ENCODE results near the gene JAM3. TPM values are rescaled to one million over a fixed set of nuclear protein-coding genes. Genes with fewer than 3 reads are reported as not detected.

JAM3 gene
- total RNA-seq (2014; rRNA removed) (1.6 and 3.1 TPM in 2 replicates), Bru-seq, nascent RNA (percentile 11 among the genes with signal in this experiment), BruChase-seq, experiment 1, labeled RNA remaining after a 6-hour chase (percentile 12 among the genes with signal in this experiment), BruChase-seq, experiment 2, labeled RNA remaining after a 2-hour chase (percentile 5 among the genes with signal in this experiment)
- long read RNA-seq = 0 reads

GRCh38 chr11:134068829-134069425 is at the start of gene JAM3:
TSS of gene JAM3 (plus strand) at chr11:134069072. CDS start at chr11:134069084, 12 bp downstream.
- BruUV-seq (replicated peaks) = no TSS peak
- intact Hi-C loops (cut with micrococcal nuclease) = no loop called here
- no peaks in the 10 kb centered on the region for H3F3A ChIP-seq (ENCODE audit: low read length, unreplicated experiment)
- ATAC-seq (peak; percentile 58), DNase-seq (peak; percentile 44)
- H3K4me3 ChIP-seq (ENCODE audit: low read length) = peak within 1 kb of the TSS; percentile 46; the same call in 1 of the 2 replicates
- peaks cover 93% of the 10 kb centered on the region for H3K27me3 ChIP-seq (ENCODE audit: low read length)
- no peak within 1 kb of the TSS for H3K9ac ChIP-seq (ENCODE audit: low read length)
- ChIA-PET CTCF (no interaction called here), POLR2A (ENCODE audit: unreplicated experiment) (no interaction called here)
- no peaks in the 10 kb centered on the region for H3K9me3 ChIP-seq (ENCODE audit: low read length)
- peak within 1 kb of the TSS; percentile 68 for H3K4me2 ChIP-seq (ENCODE audit: low read length)
- TF ChIP-seq EZH2phosphoT487 (IDR thresholded peaks at IDR 0.05; ENCODE audit: borderline replicate concordance, low read length) = no peak
- peak; percentile 30 for TF ChIP-seq EZH2 (IDR thresholded peaks at IDR 0.05; ENCODE audit: low read length, unreplicated experiment)
- TF ChIP-seq CTCF (conservative IDR thresholded peaks at IDR 0.05; ENCODE audit: low read depth, low read length) = no peak
- H3K79me2 ChIP-seq (ENCODE audit: low read length) = no peaks in the 10 kb centered on the region
- no peaks in the 10 kb centered on the region for H3K36me3 ChIP-seq (ENCODE audit: low read depth, low read length)
- H3K4me1 ChIP-seq (ENCODE audit: insufficient read depth, low read length) = no peaks in the 10 kb centered on the region
- H4K20me1 ChIP-seq (ENCODE audit: low read length) = no peaks in the 10 kb centered on the region
- no peaks in the 10 kb centered on the region for H3K9me2 ChIP-seq (replicated peaks; ENCODE audit: low read length)
- H2AFZ ChIP-seq (ENCODE audit: low read length) = peak within 1 kb of the TSS; percentile 63
- no peak within 1 kb of the TSS for H3K27ac ChIP-seq (ENCODE audit: low read length)

- Histone ChIP-seq H3K4me3 (ENCODE audit: low read length) (no peak overlapping the region), H3K27me3 (ENCODE audit: low read length) (peaks cover 61% of the 10 kb centered on the region), H3K79me2 (ENCODE audit: low read length) (no peaks in the 10 kb centered on the region), H3K36me3 (ENCODE audit: low read depth, low read length) (no peaks in the 10 kb centered on the region), H3K4me1 (ENCODE audit: insufficient read depth, low read length) (peaks cover under 1% of the 10 kb centered on the region), H3K4me2 (ENCODE audit: low read length) (no peak overlapping the region), H3K9me3 (ENCODE audit: low read length) (no peaks in the 10 kb centered on the region), H3K9me2 (replicated peaks; ENCODE audit: low read length) (no peaks in the 10 kb centered on the region), H4K20me1 (ENCODE audit: low read length) (no peaks in the 10 kb centered on the region), H3K9ac (ENCODE audit: low read length) (no peak overlapping the region), H3F3A (ENCODE audit: low read length, unreplicated experiment) (no peaks in the 10 kb centered on the region), H3K27ac (ENCODE audit: low read length) (no peak overlapping the region), H2AFZ (ENCODE audit: low read length) (no peak overlapping the region)
- intact Hi-C loops (cut with micrococcal nuclease) = no loop called here
- TF ChIP-seq CTCF (conservative IDR thresholded peaks at IDR 0.05; ENCODE audit: low read depth, low read length) (no peak), EZH2phosphoT487 (IDR thresholded peaks at IDR 0.05; ENCODE audit: borderline replicate concordance, low read length) (no peak)
- POLR2A ChIA-PET (ENCODE audit: unreplicated experiment) = no interaction called here
- ATAC-seq (no peak), DNase-seq (no peak)
- CTCF ChIA-PET = no interaction called here
- no TSS peak for BruUV-seq (replicated peaks)
Measured at GRCh38 chr11:134019500-134019899, 49.4 kb upstream of the JAM3 start.

GRCh38 chr11:134020598-134020997 is 48.3 kb upstream of the JAM3 start:
- TF ChIP-seq EZH2phosphoT487 (IDR thresholded peaks at IDR 0.05; ENCODE audit: borderline replicate concordance, low read length) (no peak), CTCF (conservative IDR thresholded peaks at IDR 0.05; ENCODE audit: low read depth, low read length) (no peak), EZH2 (IDR thresholded peaks at IDR 0.05; ENCODE audit: low read length, unreplicated experiment) (no peak)
- Histone ChIP-seq H2AFZ (ENCODE audit: low read length) (no peak overlapping the region), H3K4me2 (ENCODE audit: low read length) (no peak overlapping the region), H3K4me1 (ENCODE audit: insufficient read depth, low read length) (peaks cover 6% of the 10 kb centered on the region), H3F3A (ENCODE audit: low read length, unreplicated experiment) (no peaks in the 10 kb centered on the region), H3K9me2 (replicated peaks; ENCODE audit: low read length) (no peaks in the 10 kb centered on the region), H3K27me3 (ENCODE audit: low read length) (peaks cover 54% of the 10 kb centered on the region), H3K79me2 (ENCODE audit: low read length) (no peaks in the 10 kb centered on the region), H3K36me3 (ENCODE audit: low read depth, low read length) (no peaks in the 10 kb centered on the region), H3K27ac (ENCODE audit: low read length) (no peak overlapping the region), H3K4me3 (ENCODE audit: low read length) (no peak overlapping the region), H3K9me3 (ENCODE audit: low read length) (no peaks in the 10 kb centered on the region), H3K9ac (ENCODE audit: low read length) (no peak overlapping the region), H4K20me1 (ENCODE audit: low read length) (no peaks in the 10 kb centered on the region)
- intact Hi-C loops (cut with micrococcal nuclease) = no loop called here
- POLR2A ChIA-PET (ENCODE audit: unreplicated experiment) = no interaction called here
- ATAC-seq = no peak
- no peak for DNase-seq
- CTCF ChIA-PET = no interaction called here
- BruUV-seq (replicated peaks) = no TSS peak
